Measurements from ENCODE around the gene LAGE3. TPM values are rescaled to one million over a fixed set of nuclear protein-coding genes. Genes with fewer than 3 reads are reported as not detected.

LAGE3 gene
- total RNA-seq, 1 donor from 2014 or later: 27.7 TPM

DNA sequence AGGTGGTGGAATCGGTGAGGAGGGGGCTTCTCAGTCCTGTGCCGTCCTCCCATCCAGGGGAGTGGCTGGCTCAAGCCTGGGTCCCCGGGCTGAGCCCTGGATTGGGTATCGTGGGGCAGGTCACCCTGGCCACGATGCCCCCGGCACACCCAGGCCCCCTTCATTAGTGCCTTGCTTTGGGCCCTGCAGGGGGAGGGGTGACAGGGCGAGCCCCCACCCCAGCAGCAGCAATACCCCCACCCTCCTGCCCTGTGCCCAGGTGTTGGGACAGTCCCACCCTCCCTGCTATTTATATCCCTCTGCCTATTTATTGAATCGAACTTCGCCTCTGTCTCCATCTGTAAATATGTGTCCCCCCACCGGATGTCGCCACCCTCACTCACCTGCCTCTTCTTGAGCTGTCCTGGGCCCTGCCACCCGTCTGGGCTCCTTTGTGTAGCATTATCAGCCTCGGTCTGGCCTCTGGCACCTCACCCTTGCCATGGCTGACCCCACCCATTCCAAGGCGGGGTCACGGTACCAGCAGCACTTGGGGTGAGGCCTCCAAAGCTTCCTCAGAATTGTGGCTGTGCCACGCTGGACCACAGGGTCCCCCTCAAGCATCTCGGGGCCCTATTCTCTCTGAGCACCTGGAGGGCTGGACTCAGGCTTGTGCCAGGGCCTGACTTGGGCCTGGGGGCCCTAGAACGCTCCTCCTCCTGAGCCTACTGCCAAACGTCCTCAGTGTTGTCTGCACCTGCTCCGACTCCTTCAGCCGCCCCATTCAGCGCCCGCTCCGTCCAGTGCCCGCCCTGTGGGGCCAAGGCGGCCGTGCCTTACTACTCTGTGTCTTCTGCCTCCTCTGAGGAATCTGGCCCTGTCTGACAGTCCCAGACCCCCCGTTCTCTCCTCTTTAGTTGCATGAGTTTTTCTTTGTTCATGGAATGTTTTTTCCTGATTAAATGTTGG is 6.1 kb downstream of the LAGE3 start:
- Histone ChIP-seq H3K4me3 (no peak overlapping the region), H3K27ac (no peak overlapping the region), H3K9me3 (no peaks in the 10 kb centered on the region), H3K4me1 (no peaks in the 10 kb centered on the region), H3K36me3 (peaks cover 0 to 30% of the 10 kb centered on the region in 2 donors), H3K27me3 (no peaks in the 10 kb centered on the region)
- TF ChIP-seq, protein P1, sequence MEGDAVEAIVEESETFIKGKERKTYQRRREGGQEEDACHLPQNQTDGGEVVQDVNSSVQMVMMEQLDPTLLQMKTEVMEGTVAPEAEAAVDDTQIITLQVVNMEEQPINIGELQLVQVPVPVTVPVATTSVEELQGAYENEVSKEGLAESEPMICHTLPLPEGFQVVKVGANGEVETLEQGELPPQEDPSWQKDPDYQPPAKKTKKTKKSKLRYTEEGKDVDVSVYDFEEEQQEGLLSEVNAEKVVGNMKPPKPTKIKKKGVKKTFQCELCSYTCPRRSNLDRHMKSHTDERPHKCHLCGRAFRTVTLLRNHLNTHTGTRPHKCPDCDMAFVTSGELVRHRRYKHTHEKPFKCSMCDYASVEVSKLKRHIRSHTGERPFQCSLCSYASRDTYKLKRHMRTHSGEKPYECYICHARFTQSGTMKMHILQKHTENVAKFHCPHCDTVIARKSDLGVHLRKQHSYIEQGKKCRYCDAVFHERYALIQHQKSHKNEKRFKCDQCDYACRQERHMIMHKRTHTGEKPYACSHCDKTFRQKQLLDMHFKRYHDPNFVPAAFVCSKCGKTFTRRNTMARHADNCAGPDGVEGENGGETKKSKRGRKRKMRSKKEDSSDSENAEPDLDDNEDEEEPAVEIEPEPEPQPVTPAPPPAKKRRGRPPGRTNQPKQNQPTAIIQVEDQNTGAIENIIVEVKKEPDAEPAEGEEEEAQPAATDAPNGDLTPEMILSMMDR (IDR thresholded peaks at IDR 0.05): no peak
- no peak for TF ChIP-seq POLR2A (IDR thresholded peaks at IDR 0.05)
- no peak for TF ChIP-seq POLR2AphosphoS5 (IDR thresholded peaks at IDR 0.05; ENCODE audit: insufficient read depth in 1 of 2, low read depth in 1 of 2)
- no peak for DNase-seq (ENCODE audit: extremely low spot score in 2 of 2)
- intact Hi-C loops (cut with DNase I): no loop called here

- intact Hi-C loops (cut with DNase I): no loop called here
- no peak for DNase-seq (ENCODE audit: extremely low spot score in 2 of 2)
- Histone ChIP-seq H3K27ac (no peak overlapping the region), H3K27me3 (no peaks in the 10 kb centered on the region), H3K9me3 (no peaks in the 10 kb centered on the region), H3K4me1 (no peaks in the 10 kb centered on the region), H3K36me3 (peaks cover 0 to 39% of the 10 kb centered on the region in 2 donors), H3K4me3 (no peak overlapping the region)
- TF ChIP-seq POLR2A (IDR thresholded peaks at IDR 0.05) (no peak), POLR2AphosphoS5 (IDR thresholded peaks at IDR 0.05; ENCODE audit: insufficient read depth in 1 of 2, low read depth in 1 of 2) (no peak)
- TF ChIP-seq, protein P1 (IDR thresholded peaks at IDR 0.05): no peak
Measured at GRCh38 chrX:154471839-154472684, 7.0 kb downstream of the LAGE3 start.

- Histone ChIP-seq H3K9me3 (no peaks in the 10 kb centered on the region), H3K27ac (no peak overlapping the region), H3K27me3 (no peaks in the 10 kb centered on the region), H3K4me3 (no peak overlapping the region), H3K36me3 (peaks cover 0 to 46% of the 10 kb centered on the region in 2 donors), H3K4me1 (no peaks in the 10 kb centered on the region)
- intact Hi-C loops (cut with DNase I): no loop called here
- no peak for TF ChIP-seq POLR2A (IDR thresholded peaks at IDR 0.05)
- TF ChIP-seq POLR2AphosphoS5 (IDR thresholded peaks at IDR 0.05; ENCODE audit: insufficient read depth in 1 of 2, low read depth in 1 of 2): no peak
- TF ChIP-seq, protein P1 (IDR thresholded peaks at IDR 0.05): no peak
- DNase-seq (ENCODE audit: extremely low spot score in 2 of 2): no peak
Measured at GRCh38 chrX:154470914-154471568, 8.0 kb downstream of the LAGE3 start.

GRCh38 chrX:154470434-154470833 is 8.6 kb downstream of the LAGE3 start:
- TF ChIP-seq, protein P1 (IDR thresholded peaks at IDR 0.05): no peak
- TF ChIP-seq POLR2AphosphoS5 (IDR thresholded peaks at IDR 0.05; ENCODE audit: insufficient read depth in 1 of 2, low read depth in 1 of 2) (no peak), POLR2A (IDR thresholded peaks at IDR 0.05) (no peak)
- no peak for DNase-seq (ENCODE audit: extremely low spot score in 2 of 2)
- intact Hi-C loops (cut with DNase I): no loop called here
- H3K27ac ChIP-seq: no peak overlapping the region
- peaks cover 0 to 51% of the 10 kb centered on the region in 2 donors for H3K36me3 ChIP-seq
- H3K9me3 ChIP-seq: no peaks in the 10 kb centered on the region
- no peak overlapping the region for H3K4me3 ChIP-seq
- H3K27me3 ChIP-seq: no peaks in the 10 kb centered on the region
- H3K4me1 ChIP-seq: no peaks in the 10 kb centered on the region
